HCT116 (cell line): ENCODE measurements around the gene PLA2R1. TPM values are rescaled to one million over a fixed set of nuclear protein-coding genes. Genes with fewer than 3 reads are reported as not detected.

Experiments used
- ATAC-seq: fragments of 200-7000 bp; cut with Tn5 transposase; 2 replicates; pipeline ENCODE4 v1.9.1; 2020; ENCODE audit warnings: mild to moderate bottlenecking, moderate library complexity
- BruUV-seq: library from RNA; stranded (reverse); fragments of 400-500 nt; replicated peaks from 2 replicates; lab custom pipeline; 2021; lab: Mats Ljungman, UMichigan
- CTCF ChIA-PET: fragments of 300-600 bp; sonication (Branson Sonifier 250); formaldehyde crosslinking; loops from one replicate; lab custom pipeline; 2021; ENCODE audit warnings: antibody characterized with exemption; lab: Charles Lee
- POLR2A ChIA-PET: fragments of 300-600, 350-600 bp; sonication (Branson Sonifier 250); formaldehyde crosslinking; loops from one replicate; lab custom pipeline; 2021; ENCODE audit warnings: antibody characterized with exemption; lab: Charles Lee
- RAD21 ChIA-PET, 2 experiments: fragments of 300-600 bp; sonication (Branson Sonifier 250); formaldehyde crosslinking; loops; one replicate each; lab custom pipeline; 2023; ENCODE audit warnings: low total read pairs in 2 of 2; ENCODE audit not compliant: uncharacterized antibody in 2 of 2, unreplicated experiment in 2 of 2, low non-redundant PET in 1 of 2; lab: Charles Lee
- DNase-seq: peaks from one replicate; pipeline ENCODE4 v3.0.0-alpha.2; 2010; ENCODE audit warnings: low read depth, low spot score
- H2AFZ ChIP-seq: fragments of 200-600 bp; shearing (Covaris generic), sonication (generic); 2 replicates; pipeline ENCODE4 v1.6.1; 2017; ENCODE audit warnings: low read depth, mixed run types, mixed read lengths, antibody characterized with exemption, low read length; ENCODE audit not compliant: poor library complexity, severe bottlenecking
- H3K27ac ChIP-seq: 2 replicates; pipeline ENCODE4 v1.5.1; 2012; ENCODE audit warnings: low read depth, low read length
- H3K27me3 ChIP-seq: fragments of 200-600 bp; sonication (generic); 2 replicates; pipeline ENCODE4 v1.6.1; 2016; ENCODE audit warnings: mixed run types, low read length, mixed read lengths; ENCODE audit not compliant: insufficient read depth
- H3K36me3 ChIP-seq, 2 experiments: fragments of 200-500 bp in 1 of 2; fragments of 200-600 bp in 1 of 2; sonication (Bioruptor generic) in 1 of 2; sonication (generic) in 1 of 2; 2 replicates each; pipeline versions ENCODE4 v1.5.1 to v1.6.1; 2014 to 2016; ENCODE audit warnings: low read length in 2 of 2, inconsistent platforms in 1 of 2, mixed read lengths in 1 of 2, mixed run types in 1 of 2; ENCODE audit not compliant: insufficient read depth in 2 of 2, control insufficient read depth in 1 of 2
- H3K4me1 ChIP-seq, 2 experiments: fragments of 200-600 bp in 1 of 2; sonication (generic) in 1 of 2; 2 replicates each; pipeline versions ENCODE4 v1.5.1 to v1.6.1; 2012 to 2017; ENCODE audit warnings: low read length in 2 of 2, inconsistent platforms in 1 of 2, mild to moderate bottlenecking in 1 of 2, mixed read lengths in 1 of 2, mixed run types in 1 of 2, moderate library complexity in 1 of 2; ENCODE audit not compliant: insufficient read depth in 2 of 2, control insufficient read depth in 1 of 2
- H3K4me2 ChIP-seq: fragments of 200-600 bp; sonication (generic); 2 replicates; pipeline ENCODE4 v1.6.1; 2017; ENCODE audit warnings: mixed run types, low read length, mixed read lengths
- H3K4me3 ChIP-seq, 2 experiments: fragments of 200-600 bp in 1 of 2; sonication (generic) in 1 of 2; replicated peaks in 1 of 2; 2 replicates each; pipeline ENCODE4 v1.5.1; 2011 to 2016; ENCODE audit warnings: low read length in 2 of 2, control low read depth in 1 of 2, low read depth in 1 of 2, mild to moderate bottlenecking in 1 of 2, mixed read lengths in 1 of 2, mixed run types in 1 of 2
- H3K79me2 ChIP-seq: fragments of 200-600 bp; sonication (generic); 2 replicates; pipeline ENCODE4 v1.6.1; 2017; ENCODE audit warnings: mild to moderate bottlenecking, mixed run types, low read length, moderate library complexity, mixed read lengths; ENCODE audit not compliant: insufficient read depth
- H3K9ac ChIP-seq: fragments of 200-600 bp; sonication (generic); 2 replicates; pipeline ENCODE4 v1.6.1; 2016; ENCODE audit warnings: low read length, mixed read lengths
- H3K9me2 ChIP-seq: fragments of 200-600 bp; sonication (generic), shearing (Covaris generic); 2 replicates; pipeline ENCODE4 v1.6.1; 2017; ENCODE audit warnings: mixed run types, mild to moderate bottlenecking, moderate library complexity; ENCODE audit not compliant: insufficient read depth
- H3K9me3 ChIP-seq, 2 experiments: fragments of 200-500 bp in 1 of 2; fragments of 200-600 bp in 1 of 2; sonication (Bioruptor generic) in 1 of 2; sonication (generic) in 1 of 2; 2 replicates each; pipeline ENCODE4 v1.6.1; 2014 to 2017; ENCODE audit warnings: low read length in 2 of 2, mixed read lengths in 2 of 2, inconsistent platforms in 1 of 2, low read depth in 1 of 2, mild to moderate bottlenecking in 1 of 2, mixed run types in 1 of 2, moderate library complexity in 1 of 2; ENCODE audit not compliant: control insufficient read depth in 1 of 2, insufficient read depth in 1 of 2
- H4K20me1 ChIP-seq: fragments of 200-600 bp; sonication (generic), shearing (Covaris generic); 2 replicates; pipeline ENCODE4 v1.6.1; 2017; ENCODE audit warnings: mixed run types, mild to moderate bottlenecking, moderate library complexity; ENCODE audit not compliant: insufficient read depth
- ATF3 ChIP-seq: IDR thresholded peaks from 2 replicates; pipeline ENCODE4 v1.6.1; 2012
- CBX3 ChIP-seq: IDR thresholded peaks from 2 replicates; pipeline ENCODE4 v1.6.1; 2012; ENCODE audit warnings: low read depth
- CEBPB ChIP-seq: IDR thresholded peaks from 2 replicates; pipeline ENCODE4 v1.6.1; 2012; ENCODE audit warnings: low read depth
- CTCF ChIP-seq, 3 experiments: fragments of 200-600 bp in 1 of 3; sonication (generic) in 1 of 3; IDR thresholded peaks in 2 of 3; conservative IDR thresholded peaks in 1 of 3; 2 replicates each; pipeline ENCODE4 v1.5.1; 2012 to 2017; ENCODE audit warnings: low read depth in 2 of 3, low read length in 2 of 3, antibody characterized with exemption in 1 of 3, borderline replicate concordance in 1 of 3, control low read depth in 1 of 3, mild to moderate bottlenecking in 1 of 3, mixed read lengths in 1 of 3, mixed run types in 1 of 3, moderate library complexity in 1 of 3; ENCODE audit not compliant: insufficient read depth in 1 of 3
- ELF1 ChIP-seq: IDR thresholded peaks from 2 replicates; pipeline ENCODE4 v1.6.1; 2012; ENCODE audit warnings: low read depth, borderline replicate concordance
- EZH2 ChIP-seq: fragments of 200-600 bp; sonication (generic); IDR thresholded peaks from 2 replicates; pipeline ENCODE4 v1.6.1; 2017; ENCODE audit warnings: antibody characterized with exemption, mixed run types
- FOSL1 ChIP-seq: IDR thresholded peaks from 2 replicates; pipeline ENCODE4 v1.6.1; 2012; ENCODE audit warnings: low read depth
- JUND ChIP-seq: IDR thresholded peaks from 2 replicates; pipeline ENCODE4 v1.6.1; 2012
- MAX ChIP-seq: IDR thresholded peaks from 2 replicates; pipeline ENCODE4 v1.6.1; 2012
- POLR2A ChIP-seq: IDR thresholded peaks from 2 replicates; pipeline ENCODE4 v1.7.0; 2011; ENCODE audit warnings: borderline replicate concordance; ENCODE audit not compliant: insufficient read depth, insufficient read length; ENCODE audit errors: extremely low read depth
- RAD21 ChIP-seq: IDR thresholded peaks from 2 replicates; pipeline ENCODE4 v1.6.1; 2012; ENCODE audit warnings: low read depth, mild to moderate bottlenecking
- REST ChIP-seq: IDR thresholded peaks from 2 replicates; pipeline ENCODE4 v1.6.1; 2012; ENCODE audit warnings: low read depth
- SIN3A ChIP-seq: IDR thresholded peaks from 2 replicates; pipeline ENCODE4 v1.6.1; 2012; ENCODE audit warnings: low read depth
- SRF ChIP-seq: IDR thresholded peaks from 2 replicates; pipeline ENCODE4 v1.6.1; 2012; ENCODE audit warnings: low read depth
- TCF7L2 ChIP-seq: IDR thresholded peaks from 2 replicates; pipeline ENCODE4 v1.7.0; 2011; ENCODE audit warnings: borderline replicate concordance, inconsistent platforms; ENCODE audit not compliant: insufficient read depth, insufficient read length; ENCODE audit errors: extremely low read depth
- YY1 ChIP-seq: IDR thresholded peaks from 2 replicates; pipeline ENCODE4 v1.6.1; 2011; ENCODE audit warnings: low read length, low read depth, moderate library complexity, mild to moderate bottlenecking; ENCODE audit not compliant: insufficient replicate concordance; ENCODE audit errors: extremely low read depth
- ZBTB33 ChIP-seq: IDR thresholded peaks from 2 replicates; pipeline ENCODE4 v1.6.1; 2011; ENCODE audit warnings: mild to moderate bottlenecking, low read length, moderate library complexity; ENCODE audit not compliant: insufficient replicate concordance; ENCODE audit errors: extremely low read depth
- ZFX ChIP-seq: fragments of 450-650 bp; IDR thresholded peaks from 2 replicates; pipeline ENCODE4 v1.6.1; 2017
- ZNF274 ChIP-seq: fragments of 200-500 bp; sonication (Bioruptor generic); IDR thresholded peaks from 2 replicates; pipeline ENCODE4 v1.6.1; 2014; ENCODE audit warnings: mild to moderate bottlenecking, low read depth, low read length, inconsistent platforms
- intact Hi-C: fragments of 100-400 bp; cut with micrococcal nuclease; formaldehyde crosslinking; loops from 2 replicates; pipeline ENCODE4 v1.10.0; 2022
- total RNA-seq: library from RNA; stranded (reverse); gene quantifications from one replicate; pipeline ENCODE4 v1.2.1, GENCODE V29; 2021; ENCODE audit not compliant: unreplicated experiment

PLA2R1 gene
- total RNA-seq, 1 experiment from 2014 or later, result 0.34 TPM

- ChIA-PET CTCF (no interaction called here), POLR2A (no interaction called here), RAD21 (no interaction called here)
- no peak overlapping the region for H3K27ac ChIP-seq
- intact Hi-C loops, result loop anchor here (5.0 kb wide), 1 partner anchor 904 kb away; no protein-coding TSS in a partner anchor
- H3K79me2 ChIP-seq, result no peaks in the 10 kb centered on the region
- H3K27me3 ChIP-seq, result no peaks in the 10 kb centered on the region
- DNase-seq (no peak), ATAC-seq (peak; percentile 77)
- no TSS peak for BruUV-seq
- no peak overlapping the region for H3K4me2 ChIP-seq
- H3K36me3 ChIP-seq, result no peaks in the 10 kb centered on the region
- H4K20me1 ChIP-seq, result no peaks in the 10 kb centered on the region
- no peak overlapping the region for H2AFZ ChIP-seq
- no peak for TF ChIP-seq SIN3A
- peak; percentile 64 for TF ChIP-seq RAD21
- TF ChIP-seq YY1, result peak; percentile 67
- TF ChIP-seq ZNF274, result no peak
- TF ChIP-seq SRF, result no peak
- no peak for TF ChIP-seq EZH2
- no peak for TF ChIP-seq REST
- TF ChIP-seq TCF7L2, result no peak
- TF ChIP-seq ATF3, result no peak
- no peak for TF ChIP-seq ZBTB33
- TF ChIP-seq POLR2A, result no peak
- peak; percentile 21 to 50 (median 30); a peak in 2 of 6 replicates for TF ChIP-seq CTCF (IDR thresholded peaks at IDR 0.05 in 2 of 3, conservative IDR thresholded peaks at IDR 0.05 in 1 of 3; ENCODE audit: borderline replicate concordance in 1 of 3, insufficient read depth in 1 of 3, low read depth in 2 of 3, low read length in 2 of 3)
- no peak for TF ChIP-seq ELF1
- TF ChIP-seq ZFX, result no peak
- TF ChIP-seq CBX3, result peak; percentile 100
- TF ChIP-seq CEBPB, result no peak
- no peak for TF ChIP-seq JUND
- no peak for TF ChIP-seq FOSL1
- no peak for TF ChIP-seq MAX
- TF ChIP-seq, all 23 proteins: peak for 4
- Histone ChIP-seq H3K4me3 (no peak overlapping the region), H3K9me2 (no peaks in the 10 kb centered on the region), H3K9me3 (peaks cover 10 to 17% of the 10 kb centered on the region in 2 experiments; a peak in 3 of 4 replicates), H3K4me1 (no peaks in the 10 kb centered on the region), H3K9ac (no peak overlapping the region)
Observed at GRCh38 chr2:160087854-160088745, 25.7 kb upstream of the PLA2R1 start.
